ENCODE measurements around the gene HNRNPH2.

Gene HNRNPH2

GRCh38 chrX:101417190-101417589 lies 9.2 kb downstream of the HNRNPH2 start:
- H3K9me3 Mint-ChIP-seq = no peaks in the 10 kb centered on the region
- peaks cover 59% of the 10 kb centered on the region for H3K4me1 Mint-ChIP-seq
- H3K27ac Mint-ChIP-seq = peak overlapping the region; percentile 99
- DNase-seq = no peak
- no peaks in the 10 kb centered on the region for H3K27me3 Mint-ChIP-seq
- H3K4me3 Mint-ChIP-seq = peak overlapping the region; percentile 91 to 96
- no peak for ATAC-seq

GRCh38 chrX:101417981-101418841 lies 10.2 kb downstream of the HNRNPH2 start:
- Mint-ChIP-seq H3K27ac (peak overlapping the region; percentile 99), H3K4me3 (peak overlapping the region; percentile 91 to 96), H3K4me1 (peaks cover 48% of the 10 kb centered on the region), H3K9me3 (no peaks in the 10 kb centered on the region), H3K27me3 (no peaks in the 10 kb centered on the region)
- DNase-seq = peak; percentile 33 to 54
- peak; percentile 76 for ATAC-seq

- Mint-ChIP-seq H3K27me3 (no peaks in the 10 kb centered on the region), H3K4me1 (peaks cover 44% of the 10 kb centered on the region), H3K4me3 (peak overlapping the region; percentile 53 to 55), H3K27ac (peak overlapping the region in 1 of 2 donors; percentile 81), H3K9me3 (no peaks in the 10 kb centered on the region)
- DNase-seq (no peak), ATAC-seq (no peak)
These were observed 11.5 kb downstream of the HNRNPH2 start for GRCh38 chrX:101419489-101419888.

- Mint-ChIP-seq H3K9me3 (peaks cover 0 to 5% of the 10 kb centered on the region in 2 donors), H3K27ac (no peak overlapping the region), H3K27me3 (no peaks in the 10 kb centered on the region), H3K4me1 (peaks cover 13% of the 10 kb centered on the region), H3K4me3 (no peak overlapping the region)
- ATAC-seq (no peak), DNase-seq (no peak)
These were observed 19.9 kb downstream of the HNRNPH2 start for GRCh38 chrX:101427954-101428353.

- Mint-ChIP-seq H3K4me3 (peak overlapping the region in 1 of 2 donors; percentile 40), H3K27ac (no peak overlapping the region)
These were observed 21.9 kb downstream of the HNRNPH2 start for GRCh38 chrX:101429934-101430333.

GRCh38 chrX:101430457-101431078 lies 22.5 kb downstream of the HNRNPH2 start:
- H3K4me3 Mint-ChIP-seq = peak overlapping the region in 1 of 2 donors; percentile 40
- peaks cover 0 to 5% of the 10 kb centered on the region in 2 donors for H3K9me3 Mint-ChIP-seq

More at GRCh38 chrX:101429934-101430333, 21.9 kb downstream of the HNRNPH2 start:
- no peak for DNase-seq
- Mint-ChIP-seq H3K27me3 (no peaks in the 10 kb centered on the region), H3K9me3 (peaks cover 0 to 5% of the 10 kb centered on the region in 2 donors), H3K4me1 (peaks cover 13% of the 10 kb centered on the region)
- ATAC-seq = peak; percentile 90

GRCh38 chrX:101442085-101442484 lies 34.1 kb downstream of the HNRNPH2 start:
- Mint-ChIP-seq H3K9me3 (no peaks in the 10 kb centered on the region), H3K27me3 (no peaks in the 10 kb centered on the region), H3K4me3 (no peak overlapping the region), H3K27ac (no peak overlapping the region), H3K4me1 (peaks cover 6% of the 10 kb centered on the region)
- ATAC-seq (no peak), DNase-seq (no peak)

More at GRCh38 chrX:101430457-101431078, 22.5 kb downstream of the HNRNPH2 start:
- DNase-seq (no peak), ATAC-seq (peak; percentile 97)
- Mint-ChIP-seq H3K27me3 (no peaks in the 10 kb centered on the region), H3K27ac (no peak overlapping the region), H3K4me1 (peaks cover 13% of the 10 kb centered on the region)

- H3K27ac Mint-ChIP-seq = no peak overlapping the region
- H3K4me1 Mint-ChIP-seq = no peaks in the 10 kb centered on the region
- DNase-seq (no peak), ATAC-seq (no peak)
- H3K4me3 Mint-ChIP-seq = no peak overlapping the region
- H3K9me3 Mint-ChIP-seq = no peaks in the 10 kb centered on the region
- H3K27me3 Mint-ChIP-seq = no peaks in the 10 kb centered on the region
These were observed 41.3 kb downstream of the HNRNPH2 start for GRCh38 chrX:101449279-101449678.

GRCh38 chrX:101450085-101450484 lies 42.1 kb downstream of the HNRNPH2 start:
- ATAC-seq (no peak), DNase-seq (no peak)
- Mint-ChIP-seq H3K27me3 (no peaks in the 10 kb centered on the region), H3K27ac (no peak overlapping the region), H3K4me1 (no peaks in the 10 kb centered on the region), H3K4me3 (no peak overlapping the region), H3K9me3 (no peaks in the 10 kb centered on the region)

GRCh38 chrX:101450961-101451360 lies 42.9 kb downstream of the HNRNPH2 start:
- DNase-seq (no peak), ATAC-seq (no peak)
- H3K9me3 Mint-ChIP-seq = no peaks in the 10 kb centered on the region
- H3K27me3 Mint-ChIP-seq = no peaks in the 10 kb centered on the region
- H3K4me1 Mint-ChIP-seq = no peaks in the 10 kb centered on the region
- H3K27ac Mint-ChIP-seq = no peak overlapping the region
- H3K4me3 Mint-ChIP-seq = no peak overlapping the region

GRCh38 chrX:101452056-101452455 lies 44.0 kb downstream of the HNRNPH2 start:
- Mint-ChIP-seq H3K4me3 (no peak overlapping the region), H3K27me3 (no peaks in the 10 kb centered on the region), H3K9me3 (no peaks in the 10 kb centered on the region), H3K27ac (no peak overlapping the region), H3K4me1 (no peaks in the 10 kb centered on the region)
- DNase-seq = no peak
- ATAC-seq = no peak

- DNase-seq = no peak
- no peak for ATAC-seq
- Mint-ChIP-seq H3K27me3 (no peaks in the 10 kb centered on the region), H3K27ac (no peak overlapping the region), H3K4me1 (no peaks in the 10 kb centered on the region), H3K9me3 (no peaks in the 10 kb centered on the region), H3K4me3 (no peak overlapping the region)
These were observed 52.6 kb downstream of the HNRNPH2 start for GRCh38 chrX:101460669-101461068.

- DNase-seq (no peak), ATAC-seq (no peak)
- Mint-ChIP-seq H3K27me3 (no peaks in the 10 kb centered on the region), H3K4me1 (no peaks in the 10 kb centered on the region), H3K27ac (no peak overlapping the region), H3K9me3 (no peaks in the 10 kb centered on the region), H3K4me3 (no peak overlapping the region)
These were observed 54.9 kb downstream of the HNRNPH2 start for GRCh38 chrX:101462892-101463291.

Data from stimulated activated naive CD8-positive, alpha-beta T cell treated with anti-CD3 and anti-CD28 coated beads, Interleukin-15, amount 100 ng/mL, for 72 hours (primary cell).